Skin of body (tissue), 2 donors: ENCODE measurements around the gene TSEN2. TPM values are rescaled to one million over a fixed set of nuclear protein-coding genes. Genes with fewer than 3 reads are reported as not detected.
"Not testable (repeated sequence)": the region's sequence is repeated elsewhere in the genome, so short reads cannot be mapped to it uniquely, and the experiment has no call there.

Experiments
- DNase-seq: peaks from one replicate; lab custom pipeline; 2025; lab: John Stamatoyannopoulos, UW
- total RNA-seq: library from RNA; depleted of rRNA; stranded (reverse); fragments of >200 nt; gene quantifications from one replicate; pipeline ENCODE4 v1.2.3, GENCODE V29; 2014

TSEN2 gene
- total RNA-seq, 1 donor from 2014 or later, result 16.3 TPM

- DNase-seq, result no peak
Observed at GRCh38 chr3:12503126-12503957, 19.1 kb downstream of the TSEN2 start.

GRCh38 chr3:12506201-12506709 is 22.0 kb downstream of the TSEN2 start:
- no peak for DNase-seq

- DNase-seq, result no peak
Observed at GRCh38 chr3:12507591-12508281, 23.5 kb downstream of the TSEN2 start.

GRCh38 chr3:12508291-12508700 is 24.0 kb downstream of the TSEN2 start:
- no peak for DNase-seq

- DNase-seq, result no peak
Observed at GRCh38 chr3:12509466-12509865, 25.2 kb downstream of the TSEN2 start.

GRCh38 chr3:12512534-12513118 is 28.3 kb downstream of the TSEN2 start:
- no peak for DNase-seq

GRCh38 chr3:12513694-12514446 is 29.6 kb downstream of the TSEN2 start:
- DNase-seq, result no peak

GRCh38 chr3:12515631-12516030 is 31.4 kb downstream of the TSEN2 start:
- DNase-seq, result no peak

GRCh38 chr3:12516873-12517272 is 32.6 kb downstream of the TSEN2 start:
- DNase-seq, result no peak

- peak; percentile 5 for DNase-seq
Observed at GRCh38 chr3:12518261-12519028, 34.2 kb downstream of the TSEN2 start.

GRCh38 chr3:12521010-12521409 is 36.7 kb downstream of the TSEN2 start:
- no peak for DNase-seq

- no peak for DNase-seq
Observed at GRCh38 chr3:12522721-12523120, 38.4 kb downstream of the TSEN2 start.

- DNase-seq, result no peak
Observed at GRCh38 chr3:12527757-12528143, 43.5 kb downstream of the TSEN2 start.

- DNase-seq, result no peak
Observed at GRCh38 chr3:12532182-12532581, 47.9 kb downstream of the TSEN2 start.

- DNase-seq, result no peak
Observed at GRCh38 chr3:12536423-12536822, 52.1 kb downstream of the TSEN2 start.

- no peak for DNase-seq
Observed at GRCh38 chr3:12541625-12542024, 57.3 kb downstream of the TSEN2 start.

GRCh38 chr3:12543497-12543896 is 59.2 kb downstream of the TSEN2 start:
- not testable (repeated sequence) for DNase-seq

- DNase-seq, result no peak
Observed at GRCh38 chr3:12544652-12545472, 60.6 kb downstream of the TSEN2 start.

GRCh38 chr3:12545473-12545791 is 61.2 kb downstream of the TSEN2 start, which contains the start of gene MKRN2OS:
Gene MKRN2OS (minus strand): TSS chr3:12545499. CDS start chr3:12545464, 35 bp downstream.
- DNase-seq, result no peak
